Measurements from ENCODE around the gene OTOF. TPM values are rescaled to one million over a fixed set of nuclear protein-coding genes. Genes with fewer than 3 reads are reported as not detected.

Gene OTOF
- total and polyA plus RNA-seq, 9 of the 15 experiments (the other 6 are each of a cell fraction or from before 2014, with no cell fraction given): 0.03 to 0.11 (median 0.06) TPM; not detected in 5

GRCh38 chr2:26489213-26489850, 11.4 kb upstream of the OTOF start:
- DNase-seq (ENCODE audit: extremely low read depth in 1 of 4, low spot score in 3 of 4): no peak
- Histone ChIP-seq H3K9me3 (replicated peaks; ENCODE audit: control insufficient read depth, insufficient read depth, low read depth, low read length) (no peaks in the 10 kb centered on the region), H3K9me1 (ENCODE audit: control insufficient read depth, insufficient read depth, low read length) (no peaks in the 10 kb centered on the region), H3K9ac (ENCODE audit: insufficient read depth in 1 of 2, low read depth in 2 of 2, low read length in 2 of 2) (peak overlapping the region in 1 of 2 experiments; percentile 71; a peak in 1 of 4 replicates), H3K36me3 (ENCODE audit: control insufficient read depth, insufficient read depth, low read length) (no peaks in the 10 kb centered on the region), H3K79me2 (ENCODE audit: control insufficient read depth, insufficient read depth, low read length) (no peaks in the 10 kb centered on the region), H2AFZ (ENCODE audit: low read depth, low read length) (no peak overlapping the region), H3K4me3 (no peak overlapping the region), H4K20me1 (replicated peaks; ENCODE audit: control insufficient read depth, insufficient read depth, low read length) (no peaks in the 10 kb centered on the region), H3K27me3 (ENCODE audit: control insufficient read depth in 2 of 2, insufficient read depth in 2 of 2, low read length in 2 of 2) (peaks cover 2 to 32% of the 10 kb centered on the region in 2 experiments; a peak in 3 of 5 replicates), H3K27ac (ENCODE audit: extremely low read depth, low read depth, low read length) (no peak overlapping the region), H3K4me1 (replicated peaks in 1 of 2; ENCODE audit: control insufficient read depth in 2 of 2, insufficient read depth in 2 of 2, low read length in 2 of 2) (peaks cover 17 to 23% of the 10 kb centered on the region in 2 experiments), H3K4me2 (ENCODE audit: insufficient read depth, low read length) (no peak overlapping the region)
- WGBS (ENCODE audit: insufficient coverage, low coverage, missing lambda C conversion rate): 19% methylated on average over 18 of the region's 19 CpGs
- POLR2A ChIA-PET: no interaction called here
- in situ Hi-C loops (cut with MboI): no loop called here
- no TSS peak for BruUV-seq (replicated peaks)
- ATAC-seq: no peak
- FAIRE-seq: no peak
- CTCF ChIA-PET (ENCODE audit: low intra/inter-chr PET ratio): no interaction called here
- intact Hi-C loops (cut with micrococcal nuclease): no loop called here
- no peak for TF ChIP-seq RB1 (IDR thresholded peaks at IDR 0.05; ENCODE audit: low read depth)
- TF ChIP-seq NCOA1 (IDR thresholded peaks at IDR 0.05; ENCODE audit: low read depth): no peak
- TF ChIP-seq RBM22 (IDR thresholded peaks at IDR 0.05; ENCODE audit: low read depth, low read length, poor library complexity, severe bottlenecking): no peak
- no peak for TF ChIP-seq CUX1 (CRISPR knock-in tag; IDR thresholded peaks at IDR 0.05)
- no peak for TF ChIP-seq ZNF23 (CRISPR knock-in tag; IDR thresholded peaks at IDR 0.05)
- no peak for TF ChIP-seq MYC (IDR thresholded peaks at IDR 0.05; ENCODE audit: low read depth, low read length)
- no peak for TF ChIP-seq MYC (CRISPR knock-in tag; IDR thresholded peaks at IDR 0.05; ENCODE audit: borderline replicate concordance, low read depth)
- TF ChIP-seq EZH2 (IDR thresholded peaks at IDR 0.05; ENCODE audit: borderline replicate concordance, low read depth, low read length): no peak
- no peak for TF ChIP-seq CREB3 (tag; conservative IDR thresholded peaks at IDR 0.05; ENCODE audit: low read depth)
- TF ChIP-seq CC2D1A (IDR thresholded peaks at IDR 0.05): no peak
- TF ChIP-seq TCF7 (IDR thresholded peaks at IDR 0.05; ENCODE audit: borderline replicate concordance): no peak
- no peak for TF ChIP-seq ZNF280A (IDR thresholded peaks at IDR 0.05; ENCODE audit: low read depth, partially characterized antibody)
- TF ChIP-seq MXI1 (IDR thresholded peaks at IDR 0.05; ENCODE audit: low read depth, low read length): no peak
